ENCODE data around the gene GPC3.

- TF ChIP-seq EP300 (IDR thresholded peaks at IDR 0.05; ENCODE audit: borderline replicate concordance), result no peak
- TF ChIP-seq USF1 (IDR thresholded peaks at IDR 0.05), result no peak
- no peak for TF ChIP-seq EGR1 (IDR thresholded peaks at IDR 0.05)
- TF ChIP-seq MAX (IDR thresholded peaks at IDR 0.05), result no peak
- no peak for TF ChIP-seq REST (IDR thresholded peaks at IDR 0.05; ENCODE audit: low read depth)
- no peak for TF ChIP-seq YY1 (IDR thresholded peaks at IDR 0.05; ENCODE audit: low read depth)
- TF ChIP-seq CEBPB (IDR thresholded peaks at IDR 0.05), result no peak
- TF ChIP-seq CREB1 (IDR thresholded peaks at IDR 0.05; ENCODE audit: low read depth), result no peak
- TF ChIP-seq RAD21 (IDR thresholded peaks at IDR 0.05; ENCODE audit: low read depth), result no peak
- TF ChIP-seq TAF1 (IDR thresholded peaks at IDR 0.05; ENCODE audit: low read depth), result no peak
Observed at GRCh38 chrX:133923548-133923947, 61.8 kb downstream of the GPC3 start.

All from Ishikawa (cell line).